K562 (cell line): Measurements from ENCODE around the gene KLRC2. TPM values are rescaled to one million over a fixed set of nuclear protein-coding genes. Genes with fewer than 3 reads are reported as not detected.

Experiments
- ATAC-seq: fragments of 200-7000 bp; cut with Tn5 transposase; 3 replicates; pipeline ENCODE4 v1.9.1; 2020; ENCODE audit warnings: moderate library complexity
- BruUV-seq: library from RNA; stranded (reverse); fragments of 400-500 nt; replicated peaks from 2 replicates; lab custom pipeline; 2021; lab: Mats Ljungman, UMichigan
- CTCF ChIA-PET: fragments of 300-600 bp; formaldehyde crosslinking; extraction: SDS; loops from one replicate; lab custom pipeline; 2021; ENCODE audit warnings: low intra/inter-chr PET ratio; lab: Yijun Ruan, JAX
- POLR2A ChIA-PET: fragments of 300-600, 350-650 bp; sonication (Branson Sonifier 250); formaldehyde crosslinking; extraction: SDS; loops from one replicate; lab custom pipeline; 2021; ENCODE audit warnings: antibody characterized with exemption, inconsistent platforms; lab: Yijun Ruan, JAX
- DNase-seq, 4 experiments: peaks; one replicate each; pipeline versions ENCODE4 v3.0.0 to v3.0.0-alpha.2; 2011 to 2018; ENCODE audit warnings: low spot score in 3 of 4, mixed read lengths in 3 of 4; ENCODE audit errors: extremely low read depth in 1 of 4
- FAIRE-seq: peaks from 2 replicates; lab custom pipeline; 2011; peaks lifted over from hg19 to GRCh38; lab: Jason Lieb, UNC
- H2AFZ ChIP-seq: 2 replicates; pipeline ENCODE4 v1.6.0; 2011; ENCODE audit warnings: low read depth, low read length, control low read depth, inconsistent platforms
- H3K27ac ChIP-seq: fragments of 200-600 bp; 3 replicates; pipeline ENCODE4 v1.8.0; 2011; ENCODE audit warnings: low read depth, mild to moderate bottlenecking, control low read depth, inconsistent platforms, low read length, moderate library complexity, mixed read lengths; ENCODE audit errors: extremely low read depth
- H3K27me3 ChIP-seq, 2 experiments: fragments of 300-600 bp in 1 of 2; 2 replicates in 1 of 2; 3 replicates in 1 of 2; pipeline versions ENCODE4 v1.6.0 to v1.8.0; 2011; ENCODE audit warnings: inconsistent platforms in 2 of 2, low read length in 2 of 2, mild to moderate bottlenecking in 1 of 2, mixed read lengths in 1 of 2, moderate library complexity in 1 of 2; ENCODE audit not compliant: control insufficient read depth in 2 of 2, insufficient read depth in 2 of 2
- H3K36me3 ChIP-seq: fragments of 300-600 bp; 3 replicates; pipeline ENCODE4 v1.8.0; 2011; ENCODE audit warnings: mild to moderate bottlenecking, low read length, inconsistent platforms; ENCODE audit not compliant: control insufficient read depth, insufficient read depth
- H3K4me1 ChIP-seq, 2 experiments: fragments of 200-600 bp in 1 of 2; replicated peaks in 1 of 2; 2 replicates in 1 of 2; 3 replicates in 1 of 2; pipeline versions ENCODE4 v1.5.1 to v1.8.0; 2011; ENCODE audit warnings: inconsistent platforms in 2 of 2, low read length in 2 of 2, mild to moderate bottlenecking in 1 of 2, mixed read lengths in 1 of 2, moderate library complexity in 1 of 2; ENCODE audit not compliant: control insufficient read depth in 2 of 2, insufficient read depth in 2 of 2
- H3K4me2 ChIP-seq: 2 replicates; pipeline ENCODE4 v1.6.1; 2011; ENCODE audit warnings: low read length, control low read depth, inconsistent platforms, mixed read lengths; ENCODE audit not compliant: insufficient read depth
- H3K4me3 ChIP-seq: fragments of 200-600 bp; sonication (generic), shearing (Covaris generic); 2 replicates; pipeline ENCODE4 v1.5.1; 2016; ENCODE audit warnings: control low read depth, inconsistent platforms
- H3K79me2 ChIP-seq: fragments of 200-600 bp; 3 replicates; pipeline ENCODE4 v1.8.0; 2011; ENCODE audit warnings: low read length, inconsistent platforms; ENCODE audit not compliant: control insufficient read depth, insufficient read depth
- H3K9ac ChIP-seq, 2 experiments: 2 replicates each; pipeline versions ENCODE4 v1.6.0 to v1.6.1; 2011; ENCODE audit warnings: low read depth in 2 of 2, low read length in 2 of 2, control low read depth in 1 of 2, inconsistent platforms in 1 of 2, mild to moderate bottlenecking in 1 of 2, mixed read lengths in 1 of 2; ENCODE audit not compliant: insufficient read depth in 1 of 2
- H3K9me1 ChIP-seq: one replicate; pipeline ENCODE4 v1.6.0; 2011; ENCODE audit warnings: inconsistent platforms, mild to moderate bottlenecking, low read length, moderate library complexity; ENCODE audit not compliant: control insufficient read depth, insufficient read depth
- H3K9me3 ChIP-seq: replicated peaks from 2 replicates; pipeline ENCODE4 v1.5.1; 2011; ENCODE audit warnings: low read depth, low read length, inconsistent platforms; ENCODE audit not compliant: control insufficient read depth, insufficient read depth
- H4K20me1 ChIP-seq: replicated peaks from 2 replicates; pipeline ENCODE4 v1.6.1; 2011; ENCODE audit warnings: low read length, inconsistent platforms, mixed read lengths; ENCODE audit not compliant: control insufficient read depth, insufficient read depth
- CBX2 ChIP-seq: fragments of 200-600 bp; sonication (generic); IDR thresholded peaks from one replicate; pipeline ENCODE4 v1.6.1; 2012; ENCODE audit warnings: mild to moderate bottlenecking, low read length, inconsistent platforms; ENCODE audit not compliant: insufficient read depth, poor library complexity, severe bottlenecking
- CC2D1A ChIP-seq: fragments of 450-650 bp; IDR thresholded peaks from 2 replicates; pipeline ENCODE4 v1.6.1; 2017; ENCODE audit warnings: mild to moderate bottlenecking
- DNMT1 ChIP-seq: fragments of 450-650 bp; IDR thresholded peaks from 2 replicates; pipeline ENCODE4 v1.6.1; 2016; ENCODE audit warnings: antibody characterized with exemption, mild to moderate bottlenecking
- POLR2A ChIP-seq: fragments of 450-650 bp; conservative IDR thresholded peaks from 2 replicates; pipeline ENCODE4 v1.6.1; 2016
- POLR2H ChIP-seq: IDR thresholded peaks from 2 replicates; pipeline ENCODE4 v1.6.1; 2016; ENCODE audit warnings: missing genetic modification characterization, low read depth, mild to moderate bottlenecking, control low read depth, missing compliant biosample characterization, moderate library complexity
- TAF1 ChIP-seq: IDR thresholded peaks from 2 replicates; pipeline ENCODE4 v1.6.1; 2011; ENCODE audit warnings: mild to moderate bottlenecking, low read length, moderate library complexity; ENCODE audit not compliant: insufficient read depth, control insufficient read depth, severe bottlenecking; ENCODE audit errors: extremely low read depth
- ZNF239 ChIP-seq: fragments of 250-450 bp; sonication (Bioruptor Pico); IDR thresholded peaks from 2 replicates; pipeline ENCODE4 v1.4.0; 2020; ENCODE audit warnings: mild to moderate bottlenecking
- ZNF274 ChIP-seq: IDR thresholded peaks from 2 replicates; pipeline ENCODE4 v1.6.1; 2011; ENCODE audit warnings: low read depth, mild to moderate bottlenecking, low read length, moderate library complexity, borderline replicate concordance
- ZNF3 ChIP-seq: fragments of 250-450 bp; sonication (Bioruptor Pico); IDR thresholded peaks from 2 replicates; pipeline ENCODE4 v1.5.0; 2021; ENCODE audit warnings: mild to moderate bottlenecking, moderate library complexity
- ZNF589 ChIP-seq: fragments of 200-800 bp; sonication (Bioruptor generic); IDR thresholded peaks from 2 replicates; pipeline ENCODE4 v1.6.1; 2016; ENCODE audit warnings: low read depth, missing genetic modification characterization, missing compliant biosample characterization
- ZNF764 ChIP-seq: fragments of 250-450 bp; sonication (Bioruptor Pico); IDR thresholded peaks from 2 replicates; pipeline ENCODE4 v1.4.0; 2020; ENCODE audit warnings: low read depth, mild to moderate bottlenecking, moderate library complexity
- WGBS: fragments of 100-300 bp; shearing (Covaris generic); methylation state at CpG from one replicate; pipeline ENCODE4 v1.1.6; 2016; ENCODE audit warnings: low coverage, mixed read lengths; ENCODE audit not compliant: insufficient coverage; ENCODE audit errors: missing lambda C conversion rate; 5-methylcytosine and 5-hydroxymethylcytosine counted together
- in situ Hi-C: fragments of 300-500 bp; cut with MboI; formaldehyde crosslinking; loops from 4 replicates; pipeline ENCODE4 v1.15.0; 2018; ENCODE audit warnings: inconsistent platforms, mixed read lengths
- intact Hi-C: fragments of 100-400 bp; cut with micrococcal nuclease; formaldehyde crosslinking; loops from 2 replicates; pipeline ENCODE4 v1.14.2; 2022
- polyA plus RNA-seq, 8 experiments: library from polyadenylated mRNA; depleted of rRNA in 4 of 8; stranded (reverse) in 5 of 8; unstranded in 3 of 8; fragments of >200 nt; fragmentation: Nextera tagmentation in 2 of 8; fragmentation: Illumina TruSeq in 1 of 8; extraction: Ambion mirVana in 2 of 8; extraction: Trizol in 1 of 8; gene quantifications; 2 replicates each; pipeline versions ENCODE4 v1.2.1 to v1.2.3, GENCODE V29; 2011 to 2014; ENCODE audit warnings: inconsistent platforms in 1 of 8, missing spikeins in 1 of 8
- total RNA-seq, 7 experiments: library from RNA; depleted of rRNA in 6 of 7; stranded (reverse); fragments of >200 nt in 6 of 7; fragmentation: Illumina TruSeq in 2 of 7; extraction: Trizol in 2 of 7; gene quantifications; 2 replicates each; pipeline versions ENCODE4 v1.2.1 to v1.2.3, GENCODE V29; 2011 to 2021; ENCODE audit warnings: low replicate concordance in 1 of 7
- TF ChIP-seq, protein P1 (sequence below): fragments of 450-650 bp; IDR thresholded peaks from 2 replicates; pipeline ENCODE4 v1.7.1; 2018; ENCODE audit warnings: mild to moderate bottlenecking, low read depth; ENCODE audit not compliant: partially characterized antibody
- TF ChIP-seq, protein P2 (sequence below): fragments of 450-650 bp; IDR thresholded peaks from 2 replicates; pipeline ENCODE4 v1.6.1; 2016; ENCODE audit warnings: low read depth

Gene KLRC2
- total and polyA plus RNA-seq, 9 of the 15 experiments (the other 6 are each of a cell fraction or from before 2014, with no cell fraction given): not detected

DNA sequence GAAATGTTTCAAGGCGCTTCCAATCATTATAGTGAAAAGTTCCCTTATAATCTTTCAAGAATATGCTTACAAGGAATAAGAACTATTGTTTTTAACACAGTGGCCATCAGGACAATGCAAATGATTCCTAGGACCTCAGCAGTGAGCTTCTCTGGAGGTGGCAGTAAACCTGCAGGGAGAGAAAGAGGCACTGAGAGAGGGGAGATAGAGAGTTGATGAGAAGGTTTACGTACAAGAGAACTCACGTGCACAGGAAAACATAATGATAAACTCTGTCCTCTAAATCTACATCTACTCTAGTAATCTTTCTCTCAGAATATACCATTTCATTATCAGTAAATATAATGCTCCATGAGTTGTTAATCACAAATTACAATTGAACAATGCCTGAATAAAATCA lies 27.0 kb downstream of the KLRC2 start:
- Histone ChIP-seq H3K36me3 (no peaks in the 10 kb centered on the region), H3K9me1 (no peaks in the 10 kb centered on the region), H4K20me1 (no peaks in the 10 kb centered on the region), H3K4me1 (peaks cover 0 to 3% of the 10 kb centered on the region in 2 experiments; a peak in 1 of 5 replicates), H3K79me2 (no peaks in the 10 kb centered on the region), H3K27ac (no peak overlapping the region), H3K4me3 (no peak overlapping the region), H3K9me3 (no peaks in the 10 kb centered on the region), H3K4me2 (no peak overlapping the region), H3K27me3 (no peaks in the 10 kb centered on the region), H3K9ac (no peak overlapping the region), H2AFZ (peak overlapping the region; percentile 53; the same call in 1 of the 2 replicates)
- ATAC-seq (no peak), FAIRE-seq (no peak), DNase-seq (no peak)
- intact Hi-C loops (no loop called here), in situ Hi-C loops (loop anchor here (5.0 kb wide), 1 partner anchor 48 kb away; no protein-coding TSS in a partner anchor)
- POLR2A ChIA-PET: no interaction called here
- CTCF ChIA-PET: no interaction called here
- no TSS peak for BruUV-seq
- 33% methylated on average over 3 of the region's 3 CpGs for WGBS
- TF ChIP-seq ZNF589 (CRISPR knock-in tag): no peak
- no peak for TF ChIP-seq ZNF3 (CRISPR knock-in tag)
- TF ChIP-seq CBX2: no peak
- TF ChIP-seq, protein P1, sequence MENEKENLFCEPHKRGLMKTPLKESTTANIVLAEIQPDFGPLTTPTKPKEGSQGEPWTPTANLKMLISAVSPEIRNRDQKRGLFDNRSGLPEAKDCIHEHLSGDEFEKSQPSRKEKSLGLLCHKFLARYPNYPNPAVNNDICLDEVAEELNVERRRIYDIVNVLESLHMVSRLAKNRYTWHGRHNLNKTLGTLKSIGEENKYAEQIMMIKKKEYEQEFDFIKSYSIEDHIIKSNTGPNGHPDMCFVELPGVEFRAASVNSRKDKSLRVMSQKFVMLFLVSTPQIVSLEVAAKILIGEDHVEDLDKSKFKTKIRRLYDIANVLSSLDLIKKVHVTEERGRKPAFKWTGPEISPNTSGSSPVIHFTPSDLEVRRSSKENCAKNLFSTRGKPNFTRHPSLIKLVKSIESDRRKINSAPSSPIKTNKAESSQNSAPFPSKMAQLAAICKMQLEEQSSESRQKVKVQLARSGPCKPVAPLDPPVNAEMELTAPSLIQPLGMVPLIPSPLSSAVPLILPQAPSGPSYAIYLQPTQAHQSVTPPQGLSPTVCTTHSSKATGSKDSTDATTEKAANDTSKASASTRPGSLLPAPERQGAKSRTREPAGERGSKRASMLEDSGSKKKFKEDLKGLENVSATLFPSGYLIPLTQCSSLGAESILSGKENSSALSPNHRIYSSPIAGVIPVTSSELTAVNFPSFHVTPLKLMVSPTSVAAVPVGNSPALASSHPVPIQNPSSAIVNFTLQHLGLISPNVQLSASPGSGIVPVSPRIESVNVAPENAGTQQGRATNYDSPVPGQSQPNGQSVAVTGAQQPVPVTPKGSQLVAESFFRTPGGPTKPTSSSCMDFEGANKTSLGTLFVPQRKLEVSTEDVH: no peak
- TF ChIP-seq ZNF274: no peak
- TF ChIP-seq ZNF764 (CRISPR knock-in tag): no peak
- no peak for TF ChIP-seq CC2D1A
- TF ChIP-seq ZNF239: no peak
- TF ChIP-seq, protein P2, sequence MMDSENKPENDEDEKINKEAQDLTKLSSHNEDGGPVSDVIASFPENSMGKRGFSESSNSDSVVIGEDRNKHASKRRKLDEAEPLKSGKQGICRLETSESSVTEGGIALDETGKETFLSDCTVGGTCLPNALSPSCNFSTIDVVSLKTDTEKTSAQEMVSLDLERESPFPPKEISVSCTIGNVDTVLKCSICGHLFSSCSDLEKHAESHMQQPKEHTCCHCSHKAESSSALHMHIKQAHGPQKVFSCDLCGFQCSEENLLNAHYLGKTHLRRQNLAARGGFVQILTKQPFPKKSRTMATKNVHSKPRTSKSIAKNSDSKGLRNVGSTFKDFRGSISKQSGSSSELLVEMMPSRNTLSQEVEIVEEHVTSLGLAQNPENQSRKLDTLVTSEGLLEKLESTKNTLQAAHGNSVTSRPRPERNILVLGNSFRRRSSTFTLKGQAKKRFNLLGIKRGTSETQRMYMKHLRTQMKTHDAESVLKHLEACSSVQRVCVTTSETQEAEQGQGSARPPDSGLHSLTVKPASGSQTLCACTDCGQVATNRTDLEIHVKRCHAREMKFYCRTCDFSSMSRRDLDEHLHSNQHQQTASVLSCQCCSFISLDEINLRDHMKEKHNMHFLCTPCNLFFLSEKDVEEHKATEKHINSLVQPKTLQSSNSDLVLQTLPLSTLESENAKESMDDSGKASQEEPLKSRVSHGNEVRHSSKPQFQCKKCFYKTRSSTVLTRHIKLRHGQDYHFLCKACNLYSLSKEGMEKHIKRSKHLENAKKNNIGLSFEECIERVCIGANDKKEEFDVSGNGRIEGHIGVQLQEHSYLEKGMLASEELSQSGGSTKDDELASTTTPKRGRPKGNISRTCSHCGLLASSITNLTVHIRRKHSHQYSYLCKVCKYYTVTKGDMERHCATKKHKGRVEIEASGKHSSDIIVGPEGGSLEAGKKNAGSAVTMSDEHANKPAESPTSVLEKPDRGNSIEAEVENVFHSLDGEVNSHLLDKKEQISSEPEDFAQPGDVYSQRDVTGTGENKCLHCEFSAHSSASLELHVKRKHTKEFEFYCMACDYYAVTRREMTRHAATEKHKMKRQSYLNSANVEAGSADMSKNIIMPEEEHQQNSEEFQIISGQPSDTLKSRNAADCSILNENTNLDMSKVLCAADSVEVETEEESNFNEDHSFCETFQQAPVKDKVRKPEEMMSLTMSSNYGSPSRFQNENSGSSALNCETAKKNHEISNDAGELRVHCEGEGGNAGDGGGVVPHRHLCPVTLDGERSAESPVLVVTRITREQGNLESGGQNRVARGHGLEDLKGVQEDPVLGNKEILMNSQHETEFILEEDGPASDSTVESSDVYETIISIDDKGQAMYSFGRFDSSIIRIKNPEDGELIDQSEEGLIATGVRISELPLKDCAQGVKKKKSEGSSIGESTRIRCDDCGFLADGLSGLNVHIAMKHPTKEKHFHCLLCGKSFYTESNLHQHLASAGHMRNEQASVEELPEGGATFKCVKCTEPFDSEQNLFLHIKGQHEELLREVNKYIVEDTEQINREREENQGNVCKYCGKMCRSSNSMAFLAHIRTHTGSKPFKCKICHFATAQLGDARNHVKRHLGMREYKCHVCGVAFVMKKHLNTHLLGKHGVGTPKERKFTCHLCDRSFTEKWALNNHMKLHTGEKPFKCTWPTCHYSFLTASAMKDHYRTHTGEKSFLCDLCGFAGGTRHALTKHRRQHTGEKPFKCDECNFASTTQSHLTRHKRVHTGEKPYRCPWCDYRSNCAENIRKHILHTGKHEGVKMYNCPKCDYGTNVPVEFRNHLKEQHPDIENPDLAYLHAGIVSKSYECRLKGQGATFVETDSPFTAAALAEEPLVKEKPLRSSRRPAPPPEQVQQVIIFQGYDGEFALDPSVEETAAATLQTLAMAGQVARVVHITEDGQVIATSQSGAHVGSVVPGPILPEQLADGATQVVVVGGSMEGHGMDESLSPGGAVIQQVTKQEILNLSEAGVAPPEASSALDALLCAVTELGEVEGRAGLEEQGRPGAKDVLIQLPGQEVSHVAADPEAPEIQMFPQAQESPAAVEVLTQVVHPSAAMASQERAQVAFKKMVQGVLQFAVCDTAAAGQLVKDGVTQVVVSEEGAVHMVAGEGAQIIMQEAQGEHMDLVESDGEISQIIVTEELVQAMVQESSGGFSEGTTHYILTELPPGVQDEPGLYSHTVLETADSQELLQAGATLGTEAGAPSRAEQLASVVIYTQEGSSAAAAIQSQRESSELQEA: no peak
- TF ChIP-seq POLR2H (tag): no peak
- no peak for TF ChIP-seq TAF1
- TF ChIP-seq DNMT1: no peak
- no peak for TF ChIP-seq POLR2A
